Thyroid gland (tissue), 4 donors: ENCODE data around the gene PLCB1.

ENCODE experiments used
- POLR2A ChIP-seq, 2 donors: fragments of 450-650 bp; IDR thresholded peaks; one replicate each; pipeline ENCODE4 v1.6.1; 2017; ENCODE audit warnings: antibody characterized with exemption in 2 of 2, mild to moderate bottlenecking in 2 of 2, moderate library complexity in 1 of 2
- TF ChIP-seq, protein P1 (sequence below), 6 experiments: fragments of 200-600 bp in 3 of 6; fragments of 450-650 bp in 3 of 6; sonication (generic) in 3 of 6; IDR thresholded peaks; one replicate each; pipeline ENCODE4 v1.5.1; 2016 to 2019; ENCODE audit warnings: antibody characterized with exemption in 6 of 6, mild to moderate bottlenecking in 2 of 6, inconsistent platforms in 1 of 6, moderate library complexity in 1 of 6

DNA sequence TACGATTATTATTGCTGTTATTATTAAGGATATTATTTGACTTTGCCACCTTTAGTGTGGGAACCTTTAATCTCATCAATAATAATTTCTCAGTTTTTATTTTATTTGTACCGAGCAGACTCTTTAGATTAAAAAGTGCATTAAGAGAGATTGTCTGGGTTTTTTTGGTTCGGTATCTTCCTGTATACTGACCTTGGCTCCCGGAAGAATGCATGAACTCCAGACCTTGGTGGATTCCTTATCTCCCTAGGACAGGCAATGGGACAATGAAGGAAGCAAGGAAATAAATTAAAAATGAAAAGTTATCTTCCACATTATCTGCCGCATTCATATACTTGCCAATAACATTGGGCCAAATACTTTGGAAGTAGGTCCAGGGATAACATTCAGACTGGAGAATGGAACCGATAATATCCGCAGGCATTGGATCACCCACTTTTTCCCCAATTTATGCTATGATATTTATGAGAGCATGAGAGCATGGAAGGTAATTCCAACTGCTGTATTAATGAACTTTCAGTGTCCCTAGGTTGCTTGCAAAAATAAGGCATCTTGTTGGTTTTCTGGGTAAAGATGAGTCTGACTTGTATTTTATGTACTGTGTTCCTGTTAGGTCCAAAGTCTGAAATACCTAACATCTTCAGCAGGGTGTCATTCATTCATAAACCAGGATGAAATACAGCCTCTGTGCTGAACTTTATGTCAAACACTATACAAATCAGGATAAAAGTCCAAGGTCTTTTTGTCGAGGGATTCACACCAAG, 232.1 kb downstream of the PLCB1 start:
- TF ChIP-seq, protein P1, sequence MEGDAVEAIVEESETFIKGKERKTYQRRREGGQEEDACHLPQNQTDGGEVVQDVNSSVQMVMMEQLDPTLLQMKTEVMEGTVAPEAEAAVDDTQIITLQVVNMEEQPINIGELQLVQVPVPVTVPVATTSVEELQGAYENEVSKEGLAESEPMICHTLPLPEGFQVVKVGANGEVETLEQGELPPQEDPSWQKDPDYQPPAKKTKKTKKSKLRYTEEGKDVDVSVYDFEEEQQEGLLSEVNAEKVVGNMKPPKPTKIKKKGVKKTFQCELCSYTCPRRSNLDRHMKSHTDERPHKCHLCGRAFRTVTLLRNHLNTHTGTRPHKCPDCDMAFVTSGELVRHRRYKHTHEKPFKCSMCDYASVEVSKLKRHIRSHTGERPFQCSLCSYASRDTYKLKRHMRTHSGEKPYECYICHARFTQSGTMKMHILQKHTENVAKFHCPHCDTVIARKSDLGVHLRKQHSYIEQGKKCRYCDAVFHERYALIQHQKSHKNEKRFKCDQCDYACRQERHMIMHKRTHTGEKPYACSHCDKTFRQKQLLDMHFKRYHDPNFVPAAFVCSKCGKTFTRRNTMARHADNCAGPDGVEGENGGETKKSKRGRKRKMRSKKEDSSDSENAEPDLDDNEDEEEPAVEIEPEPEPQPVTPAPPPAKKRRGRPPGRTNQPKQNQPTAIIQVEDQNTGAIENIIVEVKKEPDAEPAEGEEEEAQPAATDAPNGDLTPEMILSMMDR (IDR thresholded peaks at IDR 0.05), result no peak
- no peak for TF ChIP-seq POLR2A (IDR thresholded peaks at IDR 0.05)
